SK-N-SH (cell line): Measurements from ENCODE around the gene CD81. TPM values are rescaled to one million over a fixed set of nuclear protein-coding genes. Genes with fewer than 3 reads are reported as not detected.

ENCODE experiments used
- CTCF ChIA-PET: fragments of 300-600, 350-600 bp; formaldehyde crosslinking; extraction: SDS; loops from one replicate; lab custom pipeline; 2021; lab: Yijun Ruan, JAX
- POLR2A ChIA-PET: fragments of 350-600 bp; sonication (Branson Sonifier 250); formaldehyde crosslinking; extraction: SDS; loops from one replicate; lab custom pipeline; 2020; ENCODE audit warnings: antibody characterized with exemption, inconsistent platforms; lab: Yijun Ruan, JAX
- DNase-seq: peaks from one replicate; pipeline ENCODE4 v3.0.0; 2012
- H2AFZ ChIP-seq: fragments of 200-600 bp; sonication (generic); 2 replicates; pipeline ENCODE4 v1.8.1; 2016; ENCODE audit warnings: antibody characterized with exemption, mild to moderate bottlenecking, low read depth
- H3F3A ChIP-seq: fragments of 200-600 bp; sonication (generic); replicated peaks from 2 replicates; pipeline ENCODE3; 2016; ENCODE audit warnings: antibody characterized with exemption, mild to moderate bottlenecking; ENCODE audit not compliant: insufficient read depth
- H3K27ac ChIP-seq, 2 experiments: fragments of 200-500 bp in 1 of 2; fragments of 200-600 bp in 1 of 2; sonication (Bioruptor generic) in 1 of 2; sonication (generic), shearing (Covaris generic) in 1 of 2; 2 replicates each; pipeline versions ENCODE4 v1.5.1 to v1.6.1; 2014 to 2016; ENCODE audit warnings: low read depth in 2 of 2, inconsistent platforms in 1 of 2, low read length in 1 of 2, mild to moderate bottlenecking in 1 of 2, mixed read lengths in 1 of 2
- H3K27me3 ChIP-seq: fragments of 200-600 bp; sonication (generic), shearing (Covaris generic); 2 replicates; pipeline ENCODE4 v1.6.1; 2016; ENCODE audit warnings: mixed run types; ENCODE audit not compliant: insufficient read depth
- H3K36me3 ChIP-seq, 2 experiments: fragments of 200-500 bp in 1 of 2; fragments of 200-600 bp in 1 of 2; sonication (Bioruptor generic) in 1 of 2; sonication (generic) in 1 of 2; replicated peaks in 1 of 2; 2 replicates each; pipeline versions ENCODE3 to v1.5.1; 2014 to 2016; ENCODE audit warnings: low read length in 1 of 2, mild to moderate bottlenecking in 1 of 2; ENCODE audit not compliant: insufficient read depth in 2 of 2, control insufficient read depth in 1 of 2
- H3K4me1 ChIP-seq, 2 experiments: fragments of 200-500 bp in 1 of 2; fragments of 200-600 bp in 1 of 2; sonication (Bioruptor generic) in 1 of 2; sonication (generic), shearing (Covaris generic) in 1 of 2; 2 replicates each; pipeline versions ENCODE4 v1.5.1 to v1.6.1; 2014 to 2016; ENCODE audit warnings: low read depth in 1 of 2, low read length in 1 of 2, mixed run types in 1 of 2; ENCODE audit not compliant: insufficient read depth in 2 of 2, control insufficient read depth in 1 of 2
- H3K4me2 ChIP-seq: fragments of 200-600 bp; sonication (generic), shearing (Covaris generic); 2 replicates; pipeline ENCODE4 v1.6.1; 2017; ENCODE audit warnings: mixed run types
- H3K4me3 ChIP-seq, 2 experiments: fragments of 200-500 bp in 1 of 2; fragments of 200-600 bp in 1 of 2; sonication (Bioruptor generic) in 1 of 2; sonication (generic), shearing (Covaris generic) in 1 of 2; 2 replicates each; pipeline versions ENCODE4 v1.5.1 to v1.8.1; 2014 to 2016; ENCODE audit warnings: low read depth in 2 of 2, inconsistent platforms in 1 of 2, low read length in 1 of 2, mild to moderate bottlenecking in 1 of 2, mixed read lengths in 1 of 2, moderate library complexity in 1 of 2
- H3K79me2 ChIP-seq: fragments of 200-600 bp; sonication (generic); 2 replicates; pipeline ENCODE4 v1.8.1; 2017; ENCODE audit warnings: mild to moderate bottlenecking; ENCODE audit not compliant: insufficient read depth
- H3K9ac ChIP-seq: fragments of 200-600 bp; sonication (generic); 2 replicates; pipeline ENCODE4 v1.6.1; 2017; ENCODE audit warnings: mixed run types
- H3K9me2 ChIP-seq: fragments of 200-600 bp; sonication (generic); 2 replicates; pipeline ENCODE4 v1.6.1; 2017; ENCODE audit warnings: mixed run types
- H3K9me3 ChIP-seq: fragments of 200-600 bp; sonication (generic); 2 replicates; pipeline ENCODE4 v1.6.1; 2017; ENCODE audit warnings: mixed run types, mild to moderate bottlenecking, moderate library complexity
- H4K20me1 ChIP-seq: fragments of 200-600 bp; sonication (generic); 2 replicates; pipeline ENCODE4 v1.6.1; 2017; ENCODE audit warnings: mild to moderate bottlenecking, mixed run types; ENCODE audit not compliant: insufficient read depth
- EP300 ChIP-seq, 2 experiments: IDR thresholded peaks; 2 replicates each; pipeline versions ENCODE4 v1.4.0 to v1.6.1; 2012; ENCODE audit warnings: borderline replicate concordance in 1 of 2, low read depth in 1 of 2, low read length in 1 of 2
- FOSL2 ChIP-seq: IDR thresholded peaks from 2 replicates; pipeline ENCODE4 v1.4.0; 2012; ENCODE audit warnings: low read depth, mild to moderate bottlenecking, moderate library complexity, borderline replicate concordance
- FOXJ3 ChIP-seq: sonication (generic); formaldehyde crosslinking; IDR thresholded peaks from 2 replicates; pipeline ENCODE4 v1.5.1; 2020; ENCODE audit warnings: mild to moderate bottlenecking, missing genetic modification reagents
- GABPA ChIP-seq: IDR thresholded peaks from 2 replicates; pipeline ENCODE4 v1.4.0; 2012; ENCODE audit warnings: low read depth, mild to moderate bottlenecking
- JUND ChIP-seq: IDR thresholded peaks from 2 replicates; pipeline ENCODE4 v1.4.0; 2012
- MEF2A ChIP-seq: IDR thresholded peaks from 2 replicates; pipeline ENCODE4 v1.4.0; 2012; ENCODE audit warnings: low read depth, borderline replicate concordance
- POLR2AphosphoS5 ChIP-seq: IDR thresholded peaks from 2 replicates; pipeline ENCODE4 v1.6.1; 2012; ENCODE audit warnings: low read depth, low read length
- RAD21 ChIP-seq: IDR thresholded peaks from 2 replicates; pipeline ENCODE4 v1.6.1; 2012; ENCODE audit warnings: mild to moderate bottlenecking, low read length
- RXRA ChIP-seq: IDR thresholded peaks from 2 replicates; pipeline ENCODE4 v1.4.0; 2012; ENCODE audit warnings: low read depth, mild to moderate bottlenecking, borderline replicate concordance
- SMC3 ChIP-seq: IDR thresholded peaks from 2 replicates; pipeline ENCODE4 v1.6.1; 2012; ENCODE audit warnings: low read depth, low read length, improper control_type of control experiment
- TCF12 ChIP-seq: IDR thresholded peaks from 2 replicates; pipeline ENCODE4 v1.4.0; 2012
- TEAD4 ChIP-seq: IDR thresholded peaks from 2 replicates; pipeline ENCODE4 v1.4.0; 2012; ENCODE audit warnings: mild to moderate bottlenecking, borderline replicate concordance; ENCODE audit not compliant: insufficient read depth
- YY1 ChIP-seq: IDR thresholded peaks from 2 replicates; pipeline ENCODE4 v1.4.0; 2012; ENCODE audit warnings: low read depth, mild to moderate bottlenecking
- WGBS: methylation state at CpG from one replicate; pipeline ENCODE4 v1.1.6; 2017; ENCODE audit warnings: low lambda C conversion rate; 5-methylcytosine and 5-hydroxymethylcytosine counted together
- polyA plus RNA-seq, 3 experiments: library from polyadenylated mRNA; depleted of rRNA; stranded (reverse); fragments of >200 nt; gene quantifications; 2 replicates each; pipeline ENCODE4 v1.2.3, GENCODE V29; 2012
- TF ChIP-seq, protein P1 (sequence below): fragments of 200-600 bp; sonication (generic); IDR thresholded peaks from 2 replicates; pipeline ENCODE4 v1.6.1; 2017; ENCODE audit warnings: antibody characterized with exemption, mild to moderate bottlenecking, moderate library complexity
- TF ChIP-seq, protein P2 (sequence below): IDR thresholded peaks from 2 replicates; pipeline ENCODE4 v1.4.0; 2012; ENCODE audit warnings: low read depth
- TF ChIP-seq, protein P3 (sequence below): IDR thresholded peaks from 2 replicates; pipeline ENCODE4 v1.4.0; 2012; ENCODE audit warnings: low read depth, borderline replicate concordance
- TF ChIP-seq, protein P4 (sequence below): fragments of 150-350 bp; IDR thresholded peaks from 2 replicates; pipeline ENCODE4 v1.6.1; 2016; ENCODE audit warnings: mild to moderate bottlenecking, low read depth, low read length

Gene CD81
- polyA plus RNA-seq, 1 of the 3 experiments (the other 2 are of a cell fraction), result 517 TPM

- no peak for DNase-seq
- Histone ChIP-seq H3F3A (no peaks in the 10 kb centered on the region), H3K27me3 (no peaks in the 10 kb centered on the region), H3K27ac (no peak overlapping the region), H2AFZ (no peak overlapping the region), H3K4me1 (no peaks in the 10 kb centered on the region), H3K79me2 (no peaks in the 10 kb centered on the region), H3K9me3 (no peaks in the 10 kb centered on the region), H3K9ac (no peak overlapping the region), H3K9me2 (no peaks in the 10 kb centered on the region), H4K20me1 (no peaks in the 10 kb centered on the region), H3K36me3 (no peaks in the 10 kb centered on the region), H3K4me3 (no peak overlapping the region)
- 100% methylated on average over 1 of the region's 1 CpG for WGBS
- CTCF ChIA-PET, result no interaction called here
- POLR2A ChIA-PET, result no interaction called here
- no peak for TF ChIP-seq MEF2A
- TF ChIP-seq, protein P1, sequence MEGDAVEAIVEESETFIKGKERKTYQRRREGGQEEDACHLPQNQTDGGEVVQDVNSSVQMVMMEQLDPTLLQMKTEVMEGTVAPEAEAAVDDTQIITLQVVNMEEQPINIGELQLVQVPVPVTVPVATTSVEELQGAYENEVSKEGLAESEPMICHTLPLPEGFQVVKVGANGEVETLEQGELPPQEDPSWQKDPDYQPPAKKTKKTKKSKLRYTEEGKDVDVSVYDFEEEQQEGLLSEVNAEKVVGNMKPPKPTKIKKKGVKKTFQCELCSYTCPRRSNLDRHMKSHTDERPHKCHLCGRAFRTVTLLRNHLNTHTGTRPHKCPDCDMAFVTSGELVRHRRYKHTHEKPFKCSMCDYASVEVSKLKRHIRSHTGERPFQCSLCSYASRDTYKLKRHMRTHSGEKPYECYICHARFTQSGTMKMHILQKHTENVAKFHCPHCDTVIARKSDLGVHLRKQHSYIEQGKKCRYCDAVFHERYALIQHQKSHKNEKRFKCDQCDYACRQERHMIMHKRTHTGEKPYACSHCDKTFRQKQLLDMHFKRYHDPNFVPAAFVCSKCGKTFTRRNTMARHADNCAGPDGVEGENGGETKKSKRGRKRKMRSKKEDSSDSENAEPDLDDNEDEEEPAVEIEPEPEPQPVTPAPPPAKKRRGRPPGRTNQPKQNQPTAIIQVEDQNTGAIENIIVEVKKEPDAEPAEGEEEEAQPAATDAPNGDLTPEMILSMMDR, result no peak
- TF ChIP-seq FOXJ3 (CRISPR knock-in tag), result no peak
- no peak for TF ChIP-seq SMC3
- TF ChIP-seq RAD21, result no peak
- no peak for TF ChIP-seq POLR2AphosphoS5
- no peak for TF ChIP-seq FOSL2
- no peak for TF ChIP-seq JUND
- TF ChIP-seq, protein P2, sequence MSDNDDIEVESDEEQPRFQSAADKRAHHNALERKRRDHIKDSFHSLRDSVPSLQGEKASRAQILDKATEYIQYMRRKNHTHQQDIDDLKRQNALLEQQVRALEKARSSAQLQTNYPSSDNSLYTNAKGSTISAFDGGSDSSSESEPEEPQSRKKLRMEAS, result no peak
- no peak for TF ChIP-seq TCF12
- TF ChIP-seq TEAD4, result no peak
- TF ChIP-seq GABPA, result no peak
- no peak for TF ChIP-seq EP300 (IDR thresholded peaks at IDR 0.05; ENCODE audit: borderline replicate concordance in 1 of 2, low read depth in 1 of 2, low read length in 1 of 2)
- TF ChIP-seq, protein P3, sequence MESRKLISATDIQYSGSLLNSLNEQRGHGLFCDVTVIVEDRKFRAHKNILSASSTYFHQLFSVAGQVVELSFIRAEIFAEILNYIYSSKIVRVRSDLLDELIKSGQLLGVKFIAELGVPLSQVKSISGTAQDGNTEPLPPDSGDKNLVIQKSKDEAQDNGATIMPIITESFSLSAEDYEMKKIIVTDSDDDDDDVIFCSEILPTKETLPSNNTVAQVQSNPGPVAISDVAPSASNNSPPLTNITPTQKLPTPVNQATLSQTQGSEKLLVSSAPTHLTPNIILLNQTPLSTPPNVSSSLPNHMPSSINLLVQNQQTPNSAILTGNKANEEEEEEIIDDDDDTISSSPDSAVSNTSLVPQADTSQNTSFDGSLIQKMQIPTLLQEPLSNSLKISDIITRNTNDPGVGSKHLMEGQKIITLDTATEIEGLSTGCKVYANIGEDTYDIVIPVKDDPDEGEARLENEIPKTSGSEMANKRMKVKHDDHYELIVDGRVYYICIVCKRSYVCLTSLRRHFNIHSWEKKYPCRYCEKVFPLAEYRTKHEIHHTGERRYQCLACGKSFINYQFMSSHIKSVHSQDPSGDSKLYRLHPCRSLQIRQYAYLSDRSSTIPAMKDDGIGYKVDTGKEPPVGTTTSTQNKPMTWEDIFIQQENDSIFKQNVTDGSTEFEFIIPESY, result no peak
- TF ChIP-seq, protein P4, sequence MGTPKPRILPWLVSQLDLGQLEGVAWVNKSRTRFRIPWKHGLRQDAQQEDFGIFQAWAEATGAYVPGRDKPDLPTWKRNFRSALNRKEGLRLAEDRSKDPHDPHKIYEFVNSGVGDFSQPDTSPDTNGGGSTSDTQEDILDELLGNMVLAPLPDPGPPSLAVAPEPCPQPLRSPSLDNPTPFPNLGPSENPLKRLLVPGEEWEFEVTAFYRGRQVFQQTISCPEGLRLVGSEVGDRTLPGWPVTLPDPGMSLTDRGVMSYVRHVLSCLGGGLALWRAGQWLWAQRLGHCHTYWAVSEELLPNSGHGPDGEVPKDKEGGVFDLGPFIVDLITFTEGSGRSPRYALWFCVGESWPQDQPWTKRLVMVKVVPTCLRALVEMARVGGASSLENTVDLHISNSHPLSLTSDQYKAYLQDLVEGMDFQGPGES, result no peak
- TF ChIP-seq RXRA, result no peak
- no peak for TF ChIP-seq YY1
- TF ChIP-seq, all 33 proteins: peak for 0
- no peak overlapping the region for H3K4me2 ChIP-seq
These were observed 28.1 kb upstream of the CD81 start for GRCh38 chr11:2348986-2349385.
